GM12874 (cell line): ENCODE measurements around the gene TTC9C.

Experiments used
- CTCF ChIP-seq: IDR thresholded peaks from 2 replicates; pipeline ENCODE4 v1.5.1; 2011; ENCODE audit warnings: low read depth, mild to moderate bottlenecking, control low read depth, low read length, moderate library complexity; ENCODE audit not compliant: insufficient read depth

TTC9C gene

GRCh38 chr11:62728171-62728988 is at the start of gene TTC9C:
Gene TTC9C (plus strand): TSS chr11:62728486. CDS start chr11:62728849, 363 bp downstream.
- TF ChIP-seq CTCF: no peak

GRCh38 chr11:62678770-62679696 is 49.3 kb upstream of the TTC9C start, which contains the start of gene UBXN1:
Gene UBXN1 (minus strand): TSS chr11:62679073. CDS start chr11:62678923, 150 bp downstream.
- TF ChIP-seq CTCF: no peak

GRCh38 chr11:62680825-62681240 is 47.5 kb upstream of the TTC9C start:
- TF ChIP-seq CTCF: peak; percentile 65

GRCh38 chr11:62682518-62682917 is 45.8 kb upstream of the TTC9C start:
- no peak for TF ChIP-seq CTCF

- TF ChIP-seq CTCF: no peak
Measured at GRCh38 chr11:62687508-62688396, 40.5 kb upstream of the TTC9C start.

GRCh38 chr11:62688491-62688890 is 39.8 kb upstream of the TTC9C start:
- no peak for TF ChIP-seq CTCF
